GM18951 (cell line): ENCODE measurements around the gene UBAP1.
"Not testable (repeated sequence)": the region's sequence is repeated elsewhere in the genome, so short reads cannot be mapped to it uniquely, and the experiment has no call there.

Experiments used
- POLR2A ChIP-seq: IDR thresholded peaks from 4 replicates; pipeline ENCODE4 v1.6.1; 2011; ENCODE audit warnings: mild to moderate bottlenecking; ENCODE audit not compliant: insufficient read length, insufficient read depth; ENCODE audit errors: extremely low read depth
- in situ Hi-C: fragments of 300-500 bp; cut with MboI; formaldehyde crosslinking; loops from one replicate; pipeline ENCODE4 v1.12.0; 2022; ENCODE audit warnings: low sequenced_read_pairs, mixed read lengths, inconsistent platforms; ENCODE audit not compliant: unreplicated experiment

Gene UBAP1

DNA sequence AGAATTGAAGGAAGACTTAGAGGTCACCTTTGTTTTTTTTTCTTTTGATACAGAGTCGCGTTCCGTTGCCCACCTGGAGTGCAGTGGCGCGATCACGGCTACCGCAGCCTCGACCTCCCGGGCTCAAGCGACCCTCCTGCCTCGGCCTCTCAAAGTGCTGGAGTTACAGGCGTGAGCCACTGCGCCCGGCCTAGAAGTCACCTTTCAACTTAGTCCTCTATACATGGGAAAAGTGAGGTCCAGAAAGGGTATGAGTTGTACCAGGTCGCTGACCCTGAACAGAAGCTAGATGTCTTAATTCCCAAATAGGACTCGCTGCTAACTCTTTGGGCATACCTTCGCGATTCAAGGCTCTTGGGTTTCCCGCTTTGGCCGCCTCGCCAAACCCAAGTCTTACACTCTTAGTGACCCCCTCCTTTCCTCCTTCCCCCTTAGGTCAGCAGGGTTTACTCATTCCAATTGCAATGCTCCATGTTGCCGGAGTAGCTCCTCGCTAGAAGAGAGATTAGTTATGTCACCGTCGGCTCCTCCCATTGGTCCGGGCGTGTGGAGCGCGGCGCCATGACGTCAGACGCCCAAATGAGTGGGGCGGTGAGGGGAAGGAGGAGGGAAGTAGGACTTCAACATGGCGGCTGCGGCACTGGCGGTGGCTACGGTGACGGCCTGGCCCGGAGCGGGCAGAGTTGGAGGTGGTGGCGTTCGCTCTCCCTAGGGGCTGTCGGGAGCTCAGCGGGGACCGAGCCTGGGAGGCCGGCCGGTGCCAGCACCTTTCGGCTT lies at the start of gene UBAP1:
Gene UBAP1, plus strand, starts transcription at position 608 of the 777 bp plus-strand sequence. CDS start 41,872 bp downstream, outside the sequence.
- in situ Hi-C loops, result no loop called here
- TF ChIP-seq POLR2A, result peak; percentile 90

DNA sequence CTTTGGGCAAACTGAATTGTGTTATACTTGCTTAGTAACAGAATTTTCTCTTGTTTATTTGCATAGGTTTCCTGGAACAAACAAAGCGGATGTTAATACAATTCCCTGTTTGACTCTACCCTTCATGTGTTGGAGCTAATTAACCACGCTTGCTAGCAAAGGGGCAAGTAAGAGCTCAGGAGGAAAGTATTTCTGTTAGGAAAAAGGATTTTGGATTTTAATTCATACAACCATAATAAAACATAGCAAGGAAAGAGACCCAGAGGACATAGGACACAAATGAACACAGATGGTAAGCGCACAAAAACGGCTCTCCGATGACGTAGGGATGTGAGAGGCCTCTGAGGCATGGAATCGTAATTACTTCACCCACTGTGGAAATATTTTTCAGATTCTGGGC lies 47.3 kb upstream of the UBAP1 start:
- in situ Hi-C loops, result no loop called here
- TF ChIP-seq POLR2A, result no peak

DNA sequence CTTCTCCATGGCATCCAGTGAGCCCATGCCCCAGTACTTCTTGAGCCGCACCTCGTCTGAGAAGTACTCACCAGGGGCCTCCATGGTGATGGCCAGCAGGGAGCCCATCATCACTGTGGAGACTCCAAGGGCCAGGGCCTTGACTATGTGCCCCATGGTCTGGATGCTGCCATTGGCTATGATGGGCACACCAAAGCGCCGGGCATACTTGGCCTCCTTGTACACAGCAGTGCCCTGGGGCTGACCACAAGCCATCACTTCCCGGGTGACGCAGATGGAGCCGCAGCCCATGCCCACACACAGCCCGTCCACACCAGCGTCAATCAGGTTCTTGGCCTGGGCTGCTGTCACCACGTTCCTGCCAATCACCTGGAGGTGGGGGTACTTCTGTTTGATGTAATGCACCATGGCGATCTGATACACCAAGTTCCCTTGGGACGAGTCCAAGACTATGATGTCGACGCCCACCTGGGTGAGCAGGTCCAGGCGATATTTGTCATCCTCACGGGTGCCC lies 45.4 kb upstream of the UBAP1 start:
- no peak for TF ChIP-seq POLR2A
- in situ Hi-C loops, result no loop called here

DNA sequence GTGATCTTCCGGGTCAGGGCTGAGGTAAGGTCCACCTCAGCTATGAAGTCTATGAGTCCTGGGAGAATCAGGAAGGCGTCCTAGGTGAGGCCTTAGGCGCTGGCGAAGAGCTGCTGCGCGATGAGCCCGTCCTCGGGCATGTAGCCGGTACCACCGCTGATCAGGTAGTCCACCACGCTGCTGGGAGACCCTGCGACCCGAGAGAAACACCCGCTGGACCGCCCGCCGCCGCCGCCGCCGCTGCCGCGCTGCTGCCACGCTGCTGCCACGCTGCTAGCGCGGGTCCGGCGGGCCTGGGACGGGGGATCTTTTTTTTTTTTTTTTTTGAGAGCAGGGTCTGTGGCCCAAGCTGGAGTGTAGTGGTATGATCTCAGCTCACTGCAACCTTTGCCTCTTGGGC lies 44.3 kb upstream of the UBAP1 start:
- in situ Hi-C loops, result no loop called here
- TF ChIP-seq POLR2A, result no peak

DNA sequence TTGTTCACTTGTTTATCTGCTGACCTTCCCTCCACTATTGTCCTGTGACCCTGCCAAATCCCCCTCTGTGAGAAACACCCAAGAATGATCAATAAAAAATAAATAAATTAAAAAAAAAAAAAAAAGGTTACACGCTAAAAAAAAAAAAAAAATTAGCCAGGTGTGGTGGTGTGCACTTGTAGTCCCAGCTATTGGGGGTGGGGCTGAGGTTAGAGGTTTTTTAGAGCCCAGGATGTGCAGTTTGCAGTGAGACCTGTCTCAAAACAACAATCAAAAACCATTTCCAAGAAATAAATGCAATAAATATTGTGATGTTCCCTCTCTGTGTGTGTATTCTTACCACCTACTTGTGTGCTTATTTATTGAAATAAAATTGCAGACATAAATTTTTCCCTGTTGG lies 40.2 kb upstream of the UBAP1 start:
- in situ Hi-C loops, result not testable (repeated sequence)

DNA sequence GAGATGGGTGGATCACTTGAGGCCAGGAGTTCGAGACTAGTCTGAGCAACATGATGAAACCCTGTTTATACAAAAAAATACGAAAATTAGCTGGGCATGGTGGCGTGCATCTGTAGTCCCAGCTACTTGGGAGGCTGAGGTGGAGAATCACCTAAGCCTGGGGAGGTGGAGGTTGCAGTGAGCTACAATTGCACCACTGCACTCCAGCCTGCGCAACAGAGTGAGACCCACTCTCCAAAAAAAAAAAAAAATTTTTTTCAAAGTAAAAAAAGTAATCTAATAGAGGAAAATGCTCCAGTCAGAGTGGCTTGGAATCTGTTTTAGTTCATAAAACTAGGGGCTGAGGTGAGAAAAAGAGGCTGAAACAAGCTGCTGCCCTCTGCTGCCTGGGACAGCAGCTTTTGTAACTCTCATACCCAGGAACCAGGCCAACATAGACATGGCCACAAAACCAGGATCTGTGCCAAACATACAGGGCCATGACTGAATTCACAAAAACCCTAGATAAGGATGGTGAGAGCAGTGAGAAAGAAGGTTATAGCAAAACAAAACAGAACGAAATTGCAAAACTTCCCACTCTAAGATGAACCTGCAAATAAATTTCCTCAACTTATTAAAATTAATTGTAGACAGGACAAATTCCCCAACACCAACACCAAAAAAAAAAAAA lies 39.2 kb upstream of the UBAP1 start:
- in situ Hi-C loops, result no loop called here
- TF ChIP-seq POLR2A, result no peak

DNA sequence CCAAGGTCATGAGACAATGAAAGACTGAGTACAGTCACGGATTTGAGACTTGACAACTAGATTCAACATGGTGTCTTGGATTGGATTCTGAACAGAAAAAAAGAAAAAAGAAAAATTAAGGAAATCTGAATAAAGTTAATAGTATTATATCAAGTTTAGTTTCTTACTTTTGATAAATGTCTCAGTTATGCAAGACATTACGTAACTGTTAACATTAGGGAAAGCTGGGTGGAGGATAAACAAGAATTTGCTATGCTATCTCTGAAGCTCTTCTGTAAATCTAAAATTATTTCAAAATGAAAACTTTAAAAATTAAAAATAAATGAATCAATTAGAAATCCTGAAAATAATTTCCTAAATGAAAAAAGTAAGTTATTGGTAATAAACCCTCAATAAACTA lies 38.0 kb upstream of the UBAP1 start:
- TF ChIP-seq POLR2A, result no peak
- in situ Hi-C loops, result no loop called here

DNA sequence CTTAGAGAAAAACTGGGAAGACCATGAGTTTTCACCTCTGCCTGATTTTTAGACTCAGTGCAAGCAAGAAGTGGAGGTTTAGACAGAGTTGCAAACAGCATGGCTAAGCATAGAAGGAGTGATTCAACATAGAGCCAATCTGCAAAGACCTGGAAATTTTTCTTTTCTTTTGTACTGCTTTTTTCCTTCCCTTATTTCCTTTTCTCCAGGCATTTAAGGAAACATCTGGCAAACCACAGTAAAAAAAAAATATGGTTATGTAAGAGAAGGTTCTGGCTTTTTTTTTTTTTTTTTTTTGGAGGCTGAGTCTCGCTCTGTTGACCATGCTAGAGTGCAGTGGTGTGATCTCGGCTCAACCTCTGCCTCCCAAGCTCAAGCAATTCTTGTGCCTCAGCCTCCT lies 35.7 kb upstream of the UBAP1 start:
- TF ChIP-seq POLR2A, result no peak
- in situ Hi-C loops, result no loop called here

DNA sequence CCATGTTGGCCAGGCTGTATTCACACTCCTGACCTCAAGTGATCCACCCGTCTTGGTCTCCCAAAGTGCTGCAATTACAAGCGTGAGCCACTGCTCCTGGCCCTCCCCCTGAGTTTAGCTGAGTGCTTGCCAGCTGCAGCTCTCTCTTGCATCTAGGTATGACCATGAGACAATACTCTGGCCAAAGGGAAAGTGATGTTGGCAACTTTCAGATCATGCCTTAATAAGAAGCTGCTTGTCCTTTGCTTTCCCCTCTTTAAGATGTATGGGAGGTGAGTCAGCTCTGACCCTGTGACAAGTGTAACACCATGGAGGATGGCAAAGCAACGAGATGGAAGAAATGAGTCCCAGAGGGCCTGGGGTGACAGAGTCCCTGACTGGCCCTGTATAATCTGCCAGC lies 33.7 kb upstream of the UBAP1 start:
- in situ Hi-C loops, result no loop called here

DNA sequence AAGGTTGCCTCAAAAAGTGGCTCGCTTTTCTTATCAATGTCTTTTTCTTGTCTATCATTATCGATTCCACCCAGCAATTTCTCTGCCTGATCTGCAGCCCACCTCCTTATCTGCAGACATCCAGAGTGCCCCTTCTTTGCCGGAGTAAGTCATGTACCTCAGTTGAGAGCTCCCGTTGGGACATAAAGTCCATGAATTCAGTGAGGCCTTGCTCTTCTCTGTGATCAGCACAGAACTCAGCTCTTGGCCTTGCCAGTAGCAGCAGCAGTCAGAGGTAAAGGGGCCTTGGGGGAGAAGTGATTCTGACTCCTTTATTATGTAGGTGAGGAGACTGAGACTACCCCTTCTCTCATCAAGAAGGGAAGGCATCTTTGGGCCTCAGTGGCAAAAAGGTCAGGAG lies 27.4 kb upstream of the UBAP1 start:
- no peak for TF ChIP-seq POLR2A
- in situ Hi-C loops, result no loop called here

More for the DNA sequence above, 33.7 kb upstream of the UBAP1 start:
- TF ChIP-seq POLR2A, result no peak

DNA sequence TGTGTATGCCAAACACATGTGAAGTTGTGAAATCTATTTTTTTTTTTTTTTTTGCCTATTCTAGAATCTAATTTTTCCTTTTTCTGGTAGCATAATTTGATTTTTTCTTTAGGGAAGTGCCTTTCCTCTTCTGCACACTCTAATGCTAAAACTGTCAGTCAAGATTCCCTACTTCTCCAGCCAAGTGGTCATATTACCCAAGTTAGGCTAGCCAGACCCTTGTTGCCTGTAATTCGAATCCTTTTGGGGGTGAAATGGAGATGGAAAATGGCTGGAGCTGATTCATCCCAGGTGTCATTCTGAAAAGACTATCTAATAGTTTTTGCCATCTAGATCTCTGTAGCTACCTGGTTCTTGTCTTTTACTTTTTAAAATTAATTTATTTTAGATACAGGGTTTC lies 24.8 kb upstream of the UBAP1 start:
- no peak for TF ChIP-seq POLR2A
- in situ Hi-C loops, result no loop called here

DNA sequence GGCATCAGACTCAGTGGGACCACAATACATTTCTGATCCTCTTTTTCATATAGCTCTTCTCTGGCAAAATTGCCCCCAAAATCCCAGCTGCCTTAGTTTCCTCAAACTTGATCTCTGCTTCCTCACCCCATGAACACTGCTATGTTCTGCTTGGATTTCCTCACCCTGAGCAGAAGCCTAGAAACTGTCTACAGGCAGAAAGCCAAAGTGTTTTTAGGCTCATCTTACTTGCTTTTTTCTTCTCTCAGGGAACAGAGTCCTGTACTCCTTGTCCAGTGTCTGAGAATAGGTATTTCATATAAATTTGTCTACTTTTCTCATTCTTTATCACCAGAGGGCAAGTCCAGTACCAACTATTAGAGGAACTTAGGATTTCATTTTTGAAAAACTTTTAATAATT lies 21.5 kb upstream of the UBAP1 start:
- no peak for TF ChIP-seq POLR2A
- in situ Hi-C loops, result no loop called here

DNA sequence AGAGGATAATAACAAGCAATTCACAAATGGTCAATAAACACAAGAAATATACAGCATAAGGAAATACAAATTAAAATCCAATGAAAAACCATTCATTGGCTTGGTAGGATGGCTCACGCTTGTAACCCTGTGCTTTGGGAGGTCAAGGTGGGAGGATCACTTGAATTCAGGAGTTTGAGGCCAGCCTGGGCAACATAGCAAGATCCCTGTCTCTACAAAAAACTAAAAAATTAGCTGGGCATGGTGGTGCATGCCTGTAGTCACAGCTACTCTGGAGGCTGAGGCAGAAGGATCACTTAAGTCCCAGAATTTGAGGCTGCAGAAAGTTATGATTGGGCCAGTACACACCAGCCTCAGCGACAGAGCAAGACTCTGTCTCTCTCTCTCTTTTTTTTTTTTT lies 20.9 kb upstream of the UBAP1 start:
- no peak for TF ChIP-seq POLR2A
- in situ Hi-C loops, result no loop called here

DNA sequence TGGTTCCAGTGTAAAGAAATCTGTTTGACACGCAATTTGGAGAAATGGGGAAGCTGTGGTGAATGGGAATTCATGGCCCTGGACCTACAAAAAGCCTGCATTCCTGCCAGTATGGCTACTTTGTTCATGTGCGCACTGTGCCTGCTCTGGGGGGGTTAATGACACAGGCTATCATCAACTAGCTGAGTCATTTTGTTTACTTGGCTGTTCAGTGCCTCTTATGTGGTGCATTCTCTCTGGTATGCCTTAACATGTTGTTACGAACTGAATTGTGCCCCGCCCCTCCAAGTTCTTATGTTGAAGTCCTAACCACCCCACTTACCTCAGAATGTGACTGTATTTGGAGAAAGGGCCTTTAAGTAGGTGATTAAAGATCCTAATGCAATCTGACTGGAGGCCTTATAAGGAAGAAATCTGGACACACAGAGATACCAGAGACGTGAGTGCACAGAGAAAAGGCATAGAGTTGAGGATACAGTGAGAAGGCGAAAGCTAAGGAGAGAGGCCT lies 20.4 kb upstream of the UBAP1 start:
- TF ChIP-seq POLR2A, result no peak
- in situ Hi-C loops, result no loop called here
